GM12878 (cell line): Measurements from ENCODE around the gene CTSF. TPM values are rescaled to one million over a fixed set of nuclear protein-coding genes. Genes with fewer than 3 reads are reported as not detected.

Experiments
- ATAC-seq: fragments of 200-7000 bp; cut with Tn5 transposase; 3 replicates; pipeline ENCODE4 v1.9.1; 2020; ENCODE audit warnings: mild to moderate bottlenecking, moderate library complexity
- Bru-seq: library from RNA; stranded (reverse); fragments of 400-500 nt; gene quantifications from one replicate; lab custom pipeline; 2021; lab: Mats Ljungman, UMichigan
- BruChase-seq, 2 experiments: library from RNA; stranded (reverse); fragments of 400-500 nt; gene quantifications; one replicate each; lab custom pipeline; 2021; lab: Mats Ljungman, UMichigan
- BruUV-seq: library from RNA; stranded (reverse); fragments of 400-500 nt; replicated peaks from 2 replicates; lab custom pipeline; 2021; lab: Mats Ljungman, UMichigan
- CTCF ChIA-PET: fragments of 300-600 bp; sonication (Branson Sonifier 250); formaldehyde crosslinking; extraction: SDS; loops from one replicate; lab custom pipeline; 2021; ENCODE audit warnings: inconsistent platforms; lab: Yijun Ruan, JAX
- POLR2A ChIA-PET: fragments of 350-600 bp; formaldehyde crosslinking; extraction: SDS; loops from one replicate; lab custom pipeline; 2021; ENCODE audit warnings: inconsistent platforms; lab: Charles Lee
- RAD21 ChIA-PET: fragments of 300-600 bp; sonication (Branson Sonifier 250); formaldehyde crosslinking; loops from one replicate; lab custom pipeline; 2023; ENCODE audit warnings: antibody characterized with exemption; ENCODE audit not compliant: unreplicated experiment; lab: Charles Lee
- SMC1A ChIA-PET: fragments of 300-600 bp; sonication (Branson Sonifier 250); formaldehyde crosslinking; loops from one replicate; lab custom pipeline; 2023; ENCODE audit not compliant: unreplicated experiment, uncharacterized antibody; lab: Charles Lee
- DNase-seq: peaks from one replicate; pipeline ENCODE4 v3.0.0-alpha.2; 2011; ENCODE audit warnings: low read depth, low spot score
- FAIRE-seq: peaks from 3 replicates; lab custom pipeline; 2011; peaks lifted over from hg19 to GRCh38; lab: Jason Lieb, UNC
- H2AFZ ChIP-seq: 2 replicates; pipeline ENCODE4 v1.6.0; 2011; ENCODE audit warnings: low read depth, low read length, control low read depth; ENCODE audit not compliant: control insufficient read depth
- H3K27ac ChIP-seq: 2 replicates; pipeline ENCODE4 v1.5.1; 2011; ENCODE audit warnings: control low read depth; ENCODE audit not compliant: control insufficient read depth, insufficient read depth
- H3K27me3 ChIP-seq, 2 experiments: replicated peaks in 1 of 2; 2 replicates each; pipeline versions ENCODE4 v1.6.0 to v1.6.1; 2011; ENCODE audit warnings: low read length in 1 of 2; ENCODE audit not compliant: control insufficient read depth in 2 of 2, insufficient read depth in 2 of 2
- H3K36me3 ChIP-seq, 2 experiments: 2 replicates each; pipeline ENCODE4 v1.5.1; 2011; ENCODE audit warnings: low read length in 1 of 2; ENCODE audit not compliant: control insufficient read depth in 2 of 2, insufficient read depth in 2 of 2
- H3K4me1 ChIP-seq: 2 replicates; pipeline ENCODE4 v1.6.1; 2011; ENCODE audit warnings: mild to moderate bottlenecking, low read length, moderate library complexity, mixed read lengths; ENCODE audit not compliant: control insufficient read depth, insufficient read depth
- H3K4me2 ChIP-seq: 2 replicates; pipeline ENCODE4 v1.6.0; 2011; ENCODE audit warnings: control low read depth; ENCODE audit not compliant: control insufficient read depth, insufficient read depth
- H3K4me3 ChIP-seq: fragments of 200-600 bp; sonication (generic); 2 replicates; pipeline ENCODE4 v1.5.1; 2016
- H3K79me2 ChIP-seq: 2 replicates; pipeline ENCODE4 v1.6.0; 2011; ENCODE audit warnings: low read length; ENCODE audit not compliant: control insufficient read depth, insufficient read depth
- H3K9ac ChIP-seq: 2 replicates; pipeline ENCODE4 v1.8.0; 2011; ENCODE audit warnings: low read length, control low read depth, mixed read lengths; ENCODE audit not compliant: control insufficient read depth, insufficient read depth
- H3K9me3 ChIP-seq: replicated peaks from 3 replicates; pipeline ENCODE4 v1.5.1; 2011; ENCODE audit warnings: mild to moderate bottlenecking, low read length; ENCODE audit not compliant: control insufficient read depth, insufficient read depth
- H4K20me1 ChIP-seq: 2 replicates; pipeline ENCODE4 v1.6.0; 2011; ENCODE audit not compliant: control insufficient read depth, insufficient read depth
- BCL11A ChIP-seq: IDR thresholded peaks from 2 replicates; pipeline ENCODE4 v1.6.1; 2011; ENCODE audit warnings: low read depth, low read length
- BRCA1 ChIP-seq: IDR thresholded peaks from 2 replicates; pipeline ENCODE4 v1.6.1; 2011; ENCODE audit warnings: low read depth, low read length, improper control_type of control experiment
- CHD1 ChIP-seq: IDR thresholded peaks from 2 replicates; pipeline ENCODE4 v1.6.1; 2012; ENCODE audit warnings: low read depth, low read length, improper control_type of control experiment
- CHD2 ChIP-seq: IDR thresholded peaks from 2 replicates; pipeline ENCODE4 v1.6.1; 2011; ENCODE audit warnings: low read depth, low read length, improper control_type of control experiment, borderline replicate concordance
- CREM ChIP-seq: IDR thresholded peaks from 2 replicates; pipeline ENCODE4 v1.6.1; 2014; ENCODE audit warnings: antibody characterized with exemption, low read depth
- EED ChIP-seq: sonication (generic); IDR thresholded peaks from 2 replicates; pipeline ENCODE4 v1.6.1; 2016; ENCODE audit warnings: antibody characterized with exemption, low read depth
- ETV6 ChIP-seq, 2 experiments: fragments of 450-650 bp in 1 of 2; IDR thresholded peaks in 1 of 2; conservative IDR thresholded peaks in 1 of 2; 2 replicates each; pipeline ENCODE4 v1.6.1; 2014; ENCODE audit warnings: antibody characterized with exemption in 1 of 2, borderline replicate concordance in 1 of 2, low read depth in 1 of 2, mild to moderate bottlenecking in 1 of 2, moderate library complexity in 1 of 2
- RUNX3 ChIP-seq: IDR thresholded peaks from 2 replicates; pipeline ENCODE4 v1.6.1; 2012; ENCODE audit warnings: low read length, inconsistent platforms
- SUZ12 ChIP-seq: fragments of 200-600 bp; sonication (generic); IDR thresholded peaks from one replicate; pipeline ENCODE4 v1.6.1; 2018; ENCODE audit warnings: antibody characterized with exemption, mild to moderate bottlenecking; ENCODE audit not compliant: unreplicated experiment
- WRNIP1 ChIP-seq: IDR thresholded peaks from 2 replicates; pipeline ENCODE4 v1.6.1; 2011; ENCODE audit warnings: low read depth, low read length, improper control_type of control experiment, borderline replicate concordance
- ZBTB33 ChIP-seq: fragments of 450-650 bp; IDR thresholded peaks from 2 replicates; pipeline ENCODE4 v1.6.1; 2017; ENCODE audit warnings: mild to moderate bottlenecking
- WGBS: methylation state at CpG from one replicate; pipeline ENCODE4 v1.1.6; 2016; ENCODE audit warnings: low lambda C conversion rate; ENCODE audit not compliant: insufficient replicate concordance, insufficient coverage; ENCODE audit errors: missing lambda C conversion rate; 5-methylcytosine and 5-hydroxymethylcytosine counted together
- in situ Hi-C: fragments of 300-500 bp; cut with MboI; formaldehyde crosslinking; loops from 9 replicates; pipeline ENCODE4 v1.14.3; 2018; ENCODE audit warnings: mixed read lengths
- intact Hi-C: fragments of 100-400 bp; cut with micrococcal nuclease; formaldehyde crosslinking; loops from one replicate; pipeline ENCODE4 v1.14.2; 2022; ENCODE audit not compliant: unreplicated experiment
- long read RNA-seq, 2 experiments: library from polyadenylated mRNA; unstranded; transcript quantifications; one replicate each; pipeline ENCODE4 v2.0.0, GENCODE V29; 2019 to 2020
- polyA minus RNA-seq, 3 experiments: library from RNA; depleted of rRNA, polyadenylated mRNA; stranded (reverse); fragments of >200 nt; gene quantifications; 2 replicates each; pipeline ENCODE4 v1.2.3, GENCODE V29; 2011
- polyA plus RNA-seq, 11 experiments: library from polyadenylated mRNA; depleted of rRNA in 4 of 11; unstranded in 6 of 11; stranded (reverse) in 5 of 11; fragments of >200 nt; fragmentation: Nextera tagmentation in 4 of 11; fragmentation: Illumina TruSeq in 1 of 11; extraction: Ambion mirVana in 4 of 11; extraction: Trizol in 1 of 11; gene quantifications; 1 replicate in 1 of 11; 2 replicates in 10 of 11; pipeline versions ENCODE4 v1.2.1 to v1.2.3, GENCODE V29; 2011 to 2016; ENCODE audit warnings: inconsistent platforms in 2 of 11, missing spikeins in 2 of 11, low read depth in 1 of 11
- total RNA-seq, 4 experiments: library from RNA; depleted of rRNA in 3 of 4; stranded (reverse); fragments of >200 nt in 3 of 4; fragmentation: Illumina TruSeq in 1 of 4; extraction: Trizol in 1 of 4; gene quantifications; 2 replicates each; pipeline versions ENCODE4 v1.2.1 to v1.2.3, GENCODE V29; 2013 to 2021
- TF ChIP-seq, protein P1 (sequence below): IDR thresholded peaks from 2 replicates; pipeline ENCODE4 v1.6.1; 2012; ENCODE audit warnings: low read depth, low read length, improper control_type of control experiment
- TF ChIP-seq, protein P2 (sequence below): fragments of 450-650 bp; IDR thresholded peaks from 2 replicates; pipeline ENCODE4 v1.6.1; 2017; ENCODE audit warnings: borderline replicate concordance

Gene CTSF
- 0.52 and 0.61 TPM in 2 replicates for total RNA-seq (2013; cell fraction: nucleolus; rRNA removed)
- total RNA-seq (2014; rRNA removed) (0.11 TPM in 1 of 2 replicates, not detected in the other), total RNA-seq (2014; rRNA removed; fragmentation: Illumina TruSeq; extraction: Trizol) (0.09 and 0.22 TPM in 2 replicates), total RNA-seq (2021) (0.29 and 0.33 TPM in 2 replicates), polyA plus RNA-seq (2011; rRNA removed) (0.24 and 0.30 TPM in 2 replicates), polyA plus RNA-seq (2014; fragmentation: Illumina TruSeq; extraction: Trizol) (not detected in 2 replicates), polyA plus RNA-seq (2014; fragmentation: Nextera tagmentation; extraction: Ambion mirVana) (not detected), polyA plus RNA-seq (2014; rRNA removed) (0.05 and 0.41 TPM in 2 replicates), polyA plus RNA-seq (2016; fragmentation: Nextera tagmentation; extraction: Ambion mirVana) (under 1 TPM in 1 of 2 experiments, not detected in 1; 0.15 TPM), polyA minus RNA-seq (2011; rRNA and poly(A)+ RNA removed) (0.52 and 1.0 TPM in 2 replicates), Bru-seq, nascent RNA (percentile 31 among the genes with signal in this experiment), BruChase-seq, experiment 1, labeled RNA remaining after a 6-hour chase (percentile 24 among the genes with signal in this experiment), BruChase-seq, experiment 2, labeled RNA remaining after a 2-hour chase (percentile 27 among the genes with signal in this experiment)
- polyA plus RNA-seq (2011; ENCODE audit: low read depth): 0.29 TPM
- 0.33 and 0.47 TPM in 2 replicates for polyA plus RNA-seq (2011; cell fraction: cytosol; rRNA removed)
- polyA plus RNA-seq (2011; cell fraction: nucleus; rRNA removed): 2.5 and 4.2 TPM in 2 replicates
- polyA plus RNA-seq (2012): 0.81 and 1.3 TPM in 2 replicates
- polyA minus RNA-seq (2011; cell fraction: cytosol; rRNA and poly(A)+ RNA removed): not detected in 2 replicates
- 1.2 TPM in 1 of 2 replicates, not detected in the other for polyA minus RNA-seq (2011; cell fraction: nucleus; rRNA and poly(A)+ RNA removed)
- long read RNA-seq, experiment 1: 0 reads
- long read RNA-seq, experiment 2: 0 reads

- no peak for FAIRE-seq
- H3K4me1 ChIP-seq: no peaks in the 10 kb centered on the region
- peak within 1 kb of the TSS; percentile 72 for H2AFZ ChIP-seq
- H3K9me3 ChIP-seq: no peaks in the 10 kb centered on the region
- H4K20me1 ChIP-seq: no peaks in the 10 kb centered on the region
- peak within 1 kb of the TSS; percentile 60; the same call in 1 of the 2 replicates for H3K4me3 ChIP-seq
- H3K9ac ChIP-seq: no peak within 1 kb of the TSS
- H3K4me2 ChIP-seq: peak within 1 kb of the TSS; percentile 75
- no TSS peak for BruUV-seq
- H3K27me3 ChIP-seq: peaks cover 0 to 6% of the 10 kb centered on the region in 2 experiments; a peak in 3 of 4 replicates
- POLR2A ChIA-PET: interaction anchor here (1.2 kb wide), 2 partner anchors 26 to 110 kb away, joined by 3 read pairs; no protein-coding TSS in a partner anchor
- intact Hi-C loops (no loop called here), in situ Hi-C loops (no loop called here)
- no peak within 1 kb of the TSS for H3K27ac ChIP-seq
- RAD21 ChIA-PET: interaction anchor here (1.8 kb wide), 1 partner anchor 110 kb away, joined by 10 read pairs; the partner anchor contains the start of gene RBM4B
- H3K79me2 ChIP-seq: no peaks in the 10 kb centered on the region
- CTCF ChIA-PET: interaction anchor here (1.7 to 2.5 kb wide), 2 partner anchors 24 to 109 kb away, joined by 4 to 10 read pairs; partner anchors contain the start of genes CCDC87, CCS and RBM4B
- WGBS: 10% methylated on average over 69 of the region's 77 CpGs
- SMC1A ChIA-PET: interaction anchor here (1.5 to 1.9 kb wide), 3 partner anchors 10 to 110 kb away, joined by 4 to 5 read pairs (median 5); partner anchors contain the start of genes RBM4B and ZDHHC24
- no peaks in the 10 kb centered on the region for H3K36me3 ChIP-seq
- peak; percentile 79 for ATAC-seq
- DNase-seq: no peak
- TF ChIP-seq WRNIP1 (no peak), RUNX3 (no peak), EED (no peak), CHD2 (no peak), CHD1 (no peak), CREM (no peak), ZBTB33 (no peak), BCL11A (no peak), ETV6 (conservative IDR thresholded peaks at IDR 0.05 in 1 of 2, IDR thresholded peaks at IDR 0.05 in 1 of 2; ENCODE audit: borderline replicate concordance in 1 of 2, low read depth in 1 of 2) (no peak), SUZ12 (peak; percentile 78), BRCA1 (no peak)
- TF ChIP-seq, protein P1, sequence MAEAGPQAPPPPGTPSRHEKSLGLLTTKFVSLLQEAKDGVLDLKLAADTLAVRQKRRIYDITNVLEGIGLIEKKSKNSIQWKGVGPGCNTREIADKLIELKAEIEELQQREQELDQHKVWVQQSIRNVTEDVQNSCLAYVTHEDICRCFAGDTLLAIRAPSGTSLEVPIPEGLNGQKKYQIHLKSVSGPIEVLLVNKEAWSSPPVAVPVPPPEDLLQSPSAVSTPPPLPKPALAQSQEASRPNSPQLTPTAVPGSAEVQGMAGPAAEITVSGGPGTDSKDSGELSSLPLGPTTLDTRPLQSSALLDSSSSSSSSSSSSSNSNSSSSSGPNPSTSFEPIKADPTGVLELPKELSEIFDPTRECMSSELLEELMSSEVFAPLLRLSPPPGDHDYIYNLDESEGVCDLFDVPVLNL: no peak
- TF ChIP-seq, protein P2, sequence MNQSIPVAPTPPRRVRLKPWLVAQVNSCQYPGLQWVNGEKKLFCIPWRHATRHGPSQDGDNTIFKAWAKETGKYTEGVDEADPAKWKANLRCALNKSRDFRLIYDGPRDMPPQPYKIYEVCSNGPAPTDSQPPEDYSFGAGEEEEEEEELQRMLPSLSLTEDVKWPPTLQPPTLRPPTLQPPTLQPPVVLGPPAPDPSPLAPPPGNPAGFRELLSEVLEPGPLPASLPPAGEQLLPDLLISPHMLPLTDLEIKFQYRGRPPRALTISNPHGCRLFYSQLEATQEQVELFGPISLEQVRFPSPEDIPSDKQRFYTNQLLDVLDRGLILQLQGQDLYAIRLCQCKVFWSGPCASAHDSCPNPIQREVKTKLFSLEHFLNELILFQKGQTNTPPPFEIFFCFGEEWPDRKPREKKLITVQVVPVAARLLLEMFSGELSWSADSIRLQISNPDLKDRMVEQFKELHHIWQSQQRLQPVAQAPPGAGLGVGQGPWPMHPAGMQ: no peak
These were observed at the start of gene CTSF for GRCh38 chr11:66568124-66568916. Gene CTSF (minus strand): TSS chr11:66568606. CDS start chr11:66568486, 120 bp downstream.
